Ovary (tissue), 3 donors: ENCODE measurements around the gene TNK2.

Experiments used
- POLR2A ChIP-seq: fragments of 450-650 bp; IDR thresholded peaks from one replicate; pipeline ENCODE4 v1.6.1; 2017; ENCODE audit warnings: antibody characterized with exemption, mild to moderate bottlenecking, moderate library complexity
- TF ChIP-seq, protein P1 (sequence below), 3 donors: fragments of 450-650 bp in 2 of 3; fragments of 200-600 bp in 1 of 3; IDR thresholded peaks; one replicate each; pipeline versions ENCODE4 v1.5.1 to v1.8.0; 2016 to 2022; ENCODE audit warnings: antibody characterized with exemption in 3 of 3, mild to moderate bottlenecking in 1 of 3
- donor health status: DM: no; HTN: no; CAD: no.

DNA sequence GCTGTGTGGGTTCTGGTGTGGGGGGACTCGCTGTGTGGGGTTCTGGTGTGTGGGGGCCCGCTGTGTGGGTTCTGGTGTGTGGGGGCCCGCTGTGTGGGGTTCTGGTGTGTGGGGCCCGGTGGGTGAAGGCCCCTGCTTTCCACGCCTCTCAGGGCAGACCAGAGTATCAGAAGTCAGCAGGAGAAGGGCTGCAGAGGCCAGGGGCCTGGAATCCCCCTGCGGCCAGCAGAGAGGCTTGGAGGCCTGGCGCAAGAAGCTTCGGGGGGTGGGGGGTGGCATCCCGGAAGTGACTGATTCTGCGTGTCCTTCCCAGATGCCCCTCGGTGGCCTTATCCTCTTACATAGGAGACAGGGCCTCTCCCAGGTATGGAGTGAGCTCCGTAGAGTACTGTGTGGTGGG is 37.4 kb downstream of the TNK2 start:
- TF ChIP-seq, protein P1, sequence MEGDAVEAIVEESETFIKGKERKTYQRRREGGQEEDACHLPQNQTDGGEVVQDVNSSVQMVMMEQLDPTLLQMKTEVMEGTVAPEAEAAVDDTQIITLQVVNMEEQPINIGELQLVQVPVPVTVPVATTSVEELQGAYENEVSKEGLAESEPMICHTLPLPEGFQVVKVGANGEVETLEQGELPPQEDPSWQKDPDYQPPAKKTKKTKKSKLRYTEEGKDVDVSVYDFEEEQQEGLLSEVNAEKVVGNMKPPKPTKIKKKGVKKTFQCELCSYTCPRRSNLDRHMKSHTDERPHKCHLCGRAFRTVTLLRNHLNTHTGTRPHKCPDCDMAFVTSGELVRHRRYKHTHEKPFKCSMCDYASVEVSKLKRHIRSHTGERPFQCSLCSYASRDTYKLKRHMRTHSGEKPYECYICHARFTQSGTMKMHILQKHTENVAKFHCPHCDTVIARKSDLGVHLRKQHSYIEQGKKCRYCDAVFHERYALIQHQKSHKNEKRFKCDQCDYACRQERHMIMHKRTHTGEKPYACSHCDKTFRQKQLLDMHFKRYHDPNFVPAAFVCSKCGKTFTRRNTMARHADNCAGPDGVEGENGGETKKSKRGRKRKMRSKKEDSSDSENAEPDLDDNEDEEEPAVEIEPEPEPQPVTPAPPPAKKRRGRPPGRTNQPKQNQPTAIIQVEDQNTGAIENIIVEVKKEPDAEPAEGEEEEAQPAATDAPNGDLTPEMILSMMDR (IDR thresholded peaks at IDR 0.05), result no peak
- TF ChIP-seq POLR2A, result no peak
